GM19328 (cell line): Measurements from ENCODE around the gene KPNA2.
"Not testable (repeated sequence)": the region's sequence is repeated elsewhere in the genome, so short reads cannot be mapped to it uniquely, and the experiment has no call there.

Source experiments
- ATAC-seq: cut with Tn5 transposase; IDR thresholded peaks from one replicate; pipeline ENCODE4 v1.9.1; 2021; ENCODE audit warnings: mild to moderate bottlenecking, moderate library complexity; ENCODE audit not compliant: unreplicated experiment

The KPNA2 gene

DNA sequence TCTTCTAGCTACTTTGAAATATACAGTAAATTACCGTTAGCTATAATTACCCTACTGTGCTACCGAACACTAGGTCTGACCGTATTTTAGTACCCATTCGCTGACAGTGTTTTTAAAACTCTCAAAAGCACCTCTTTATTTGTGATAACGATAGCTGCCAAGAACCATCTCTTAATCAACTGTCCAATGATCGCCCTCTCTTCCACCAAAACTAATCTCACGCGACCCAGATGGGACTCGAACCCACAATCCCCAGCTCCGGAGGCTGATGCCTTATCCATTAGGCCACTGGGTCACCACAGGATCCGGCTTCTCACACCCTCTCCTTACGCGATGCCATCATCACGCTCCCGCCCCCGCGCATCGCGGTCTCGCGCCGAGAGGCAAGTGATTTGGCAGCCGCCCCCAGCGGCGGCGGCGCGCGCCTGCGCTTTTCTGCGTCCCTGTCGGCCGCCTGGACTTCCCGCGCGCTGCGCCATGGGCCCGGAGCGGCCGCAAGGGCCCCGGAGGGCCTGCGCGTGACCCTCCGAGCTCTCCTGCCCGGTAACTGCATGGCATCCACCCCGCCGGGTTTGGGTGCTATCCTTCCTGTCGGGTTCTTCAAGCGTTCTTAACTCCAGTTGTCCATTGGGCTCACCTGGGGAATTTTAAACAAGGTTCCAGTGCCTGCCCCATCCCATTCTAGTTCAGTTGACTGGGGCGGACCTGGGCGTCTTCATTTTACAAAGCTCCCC lies 15.7 kb upstream of the KPNA2 start:
- peak; percentile 86 for ATAC-seq

- ATAC-seq = no peak
Measured at GRCh38 chr17:68020409-68020756, 15.2 kb upstream of the KPNA2 start.

DNA sequence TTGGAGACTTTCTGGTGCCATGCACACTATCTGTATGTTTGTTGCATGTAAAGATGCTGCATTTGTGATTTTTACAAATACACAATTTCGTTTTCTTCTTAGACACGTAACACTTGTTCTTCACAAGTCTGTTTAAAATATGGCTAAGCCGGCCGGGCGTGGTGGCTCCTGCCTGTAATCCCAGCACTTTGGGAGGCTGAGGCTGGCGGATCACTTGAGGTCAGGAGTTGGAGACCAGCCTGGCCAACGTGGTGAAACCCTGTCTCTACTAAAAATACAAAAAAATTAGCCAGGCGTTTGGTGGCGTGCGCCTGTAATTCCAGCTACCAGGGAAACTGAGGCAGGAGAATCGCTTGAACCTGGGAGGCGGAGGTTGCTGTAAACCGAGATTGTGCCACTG lies 14.7 kb upstream of the KPNA2 start:
- not testable (repeated sequence) for ATAC-seq

GRCh38 chr17:68021963-68022362 lies 13.6 kb upstream of the KPNA2 start:
- no peak for ATAC-seq

DNA sequence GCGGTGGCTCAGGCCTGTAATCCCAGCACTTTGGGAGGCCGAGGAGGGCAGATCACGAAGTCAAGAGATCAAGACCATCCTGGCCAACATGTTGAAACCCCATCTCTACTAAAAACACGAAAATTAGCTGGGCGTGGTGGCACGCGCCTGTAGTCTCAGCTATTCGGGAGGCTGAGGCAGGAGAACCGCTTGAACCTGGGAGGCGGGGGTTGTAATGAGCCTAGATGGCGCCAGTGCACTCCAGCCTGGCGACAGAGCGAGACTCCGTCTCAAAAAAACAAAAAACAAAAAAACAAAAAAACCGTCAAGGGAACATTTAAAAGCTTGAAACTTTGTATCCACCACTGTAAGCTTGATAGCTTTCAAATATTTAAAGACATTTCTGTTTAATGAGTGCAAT lies 13.0 kb upstream of the KPNA2 start:
- not testable (repeated sequence) for ATAC-seq

DNA sequence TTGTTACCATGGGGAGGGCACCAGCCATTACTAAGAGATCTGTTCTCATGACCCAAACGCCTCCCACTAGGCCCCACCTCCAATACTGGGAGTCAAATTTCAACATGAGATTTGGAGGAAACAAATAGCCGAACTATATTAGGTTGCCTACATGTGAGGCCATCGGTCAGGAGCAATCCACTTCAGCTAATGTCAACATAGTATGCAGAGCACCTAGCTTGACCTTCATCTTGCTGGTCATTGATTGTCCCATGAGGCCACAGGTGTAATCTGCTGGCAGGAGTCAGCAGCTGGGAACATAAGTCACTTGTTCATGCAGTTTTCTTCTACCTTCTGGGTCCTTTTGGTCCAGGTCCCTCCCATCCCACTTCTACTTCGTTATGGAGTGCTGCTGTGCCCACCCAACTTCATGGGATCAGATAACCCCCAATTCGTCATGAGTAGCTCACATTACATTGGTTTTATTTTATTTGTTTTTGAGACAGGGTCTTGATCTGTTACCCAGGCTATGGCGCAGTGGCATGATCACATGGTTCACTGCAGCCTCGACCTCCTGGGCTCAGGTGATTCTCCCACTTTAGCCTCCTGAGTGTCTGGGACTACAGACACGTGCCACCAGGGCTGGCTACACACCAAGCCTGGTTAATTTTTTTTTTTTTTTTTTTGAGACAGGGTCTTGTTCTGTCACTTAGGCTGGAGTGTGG lies 5.9 kb upstream of the KPNA2 start:
- no peak for ATAC-seq

GRCh38 chr17:68033636-68034451 lies 1.7 kb upstream of the KPNA2 start:
- ATAC-seq = no peak

DNA sequence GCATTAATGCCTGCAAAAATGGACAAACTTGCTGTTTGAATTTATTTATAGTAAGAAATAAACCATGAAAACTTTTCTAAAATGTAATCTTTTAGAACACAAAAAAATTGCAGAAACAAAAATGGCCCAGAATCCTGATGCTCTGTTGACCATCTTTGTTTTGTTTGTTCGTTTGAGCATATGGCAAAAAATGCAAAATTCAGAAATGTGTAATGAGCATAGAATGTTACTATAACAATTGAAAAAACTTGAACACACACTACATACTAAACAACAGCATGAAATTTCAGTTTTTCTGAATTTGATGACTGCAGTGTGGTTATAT lies 1.1 kb upstream of the KPNA2 start:
- no peak for ATAC-seq

DNA sequence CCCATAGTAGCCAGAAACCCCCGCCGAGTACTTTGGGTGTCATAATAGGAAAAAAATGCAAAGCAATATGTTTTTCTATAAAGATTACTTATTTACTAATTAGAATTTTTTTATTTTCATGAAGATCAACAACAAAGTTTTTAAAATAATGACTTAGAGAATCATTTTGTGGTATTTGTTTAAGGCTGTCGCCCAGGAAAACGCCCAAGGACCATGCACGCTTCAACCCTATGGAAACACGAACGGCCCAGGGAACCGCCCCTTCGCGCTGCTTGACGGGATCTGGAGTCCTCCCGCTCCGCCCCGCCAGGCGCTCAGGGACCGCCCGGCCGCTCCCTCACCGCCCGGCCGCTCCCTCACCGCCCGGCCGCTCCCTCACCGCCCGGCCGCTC lies 408 bp upstream of the KPNA2 start:
- ATAC-seq = peak; percentile 88

- ATAC-seq = no peak
Measured at GRCh38 chr17:68036304-68037147, 991 bp downstream of the KPNA2 start.

GRCh38 chr17:68047153-68047846 lies 11.8 kb downstream of the KPNA2 start:
- no peak for ATAC-seq

DNA sequence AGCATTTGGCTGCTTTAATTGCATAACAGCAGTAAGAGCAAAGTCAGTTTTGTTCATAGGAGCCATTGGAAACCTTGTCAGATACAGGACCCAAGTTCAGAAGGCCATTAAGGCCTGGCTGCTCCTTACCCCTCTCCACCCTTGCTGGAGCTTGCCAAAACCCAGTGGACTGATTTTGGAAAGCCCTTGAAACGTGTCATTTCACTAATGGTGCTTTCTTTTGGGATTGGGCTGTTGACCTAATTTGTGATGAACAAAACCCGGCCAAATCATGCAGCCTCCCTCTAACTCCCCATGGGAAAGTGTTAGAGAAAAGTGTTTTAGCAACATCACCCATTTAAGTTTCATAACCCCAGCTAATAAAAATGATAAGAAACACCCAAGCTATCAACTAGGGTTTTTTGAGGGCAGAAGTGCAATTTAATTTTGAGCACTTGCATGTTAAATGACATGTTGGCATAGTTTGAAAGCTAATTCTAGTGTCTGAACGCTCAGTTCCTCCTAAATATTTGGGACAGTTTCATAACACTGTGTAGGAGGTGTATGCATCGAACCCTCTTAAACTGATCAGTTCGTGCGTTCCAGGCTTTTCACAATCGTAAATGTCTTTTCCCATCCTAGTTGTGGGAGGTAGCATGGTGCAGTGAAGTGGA lies 12.5 kb downstream of the KPNA2 start:
- not testable (repeated sequence) for ATAC-seq

DNA sequence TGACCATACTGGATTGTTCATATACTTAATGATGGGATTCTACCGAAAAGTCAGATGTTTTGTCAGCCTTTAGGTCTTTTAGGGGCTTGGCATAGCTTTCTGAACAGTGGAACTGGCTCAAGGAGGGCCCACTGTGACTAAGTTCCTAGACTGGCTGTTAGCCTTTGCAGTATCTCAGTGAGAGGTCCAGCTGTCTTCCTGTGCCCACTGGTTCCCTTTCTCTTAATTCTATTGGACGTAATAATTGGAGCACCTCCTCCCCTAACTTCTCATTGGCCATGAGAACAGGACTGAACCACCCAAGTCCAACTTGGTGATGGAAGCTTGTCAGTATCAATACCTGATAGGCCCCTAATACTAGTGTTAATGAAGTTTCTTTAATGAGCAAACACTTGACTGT lies 13.5 kb downstream of the KPNA2 start:
- no peak for ATAC-seq

DNA sequence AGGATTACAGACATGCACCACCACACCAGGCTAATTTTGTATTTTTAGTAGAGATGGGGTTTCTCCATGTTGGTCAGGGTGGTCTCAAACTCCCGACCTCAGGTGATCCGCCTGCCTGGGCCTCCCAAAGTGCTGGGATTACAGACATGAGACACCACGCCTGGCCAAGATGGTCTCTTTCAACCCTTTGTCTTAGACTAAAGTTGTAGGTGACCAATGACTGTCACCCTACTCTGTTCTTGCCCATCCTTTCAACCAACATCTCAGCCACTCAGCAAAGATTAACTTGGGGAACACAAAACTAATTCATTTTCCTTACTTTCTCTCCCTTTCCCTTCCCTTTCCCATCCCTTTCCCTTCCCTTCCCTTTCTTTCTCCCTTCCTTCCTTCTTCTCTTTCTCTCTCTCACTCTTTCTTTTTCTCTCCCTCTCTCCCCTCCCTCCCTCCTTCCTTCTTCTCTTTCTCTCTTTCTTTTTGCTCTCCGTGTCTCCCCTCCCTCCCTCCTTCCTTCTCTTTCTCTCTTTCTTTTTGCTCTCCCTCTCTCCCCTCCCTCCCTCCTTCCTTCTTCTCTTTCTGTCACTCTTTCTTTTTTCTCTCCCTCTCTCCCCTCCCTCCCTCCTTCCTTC lies 14.4 kb downstream of the KPNA2 start:
- not testable (repeated sequence) for ATAC-seq

GRCh38 chr17:68051321-68052312 lies 16.1 kb downstream of the KPNA2 start:
- not testable (repeated sequence) for ATAC-seq

- ATAC-seq = no peak
Measured at GRCh38 chr17:68052810-68053209, 17.3 kb downstream of the KPNA2 start.

GRCh38 chr17:68053231-68054013 lies 17.9 kb downstream of the KPNA2 start:
- ATAC-seq = no peak
